Fibroblast of the conjunctiva (primary cell): Measurements from ENCODE around the gene STARD6.
A peak's percentile ranks its signal among the peaks of the same experiment; 100 is the strongest.
"Not testable (repeated sequence)": the region's sequence is repeated elsewhere in the genome, so short reads cannot be mapped to it uniquely, and the experiment has no call there.

ENCODE experiments used
- DNase-seq: peaks from one replicate; pipeline ENCODE4 v3.0.0-alpha.2; 2010; ENCODE audit warnings: low read depth

Gene STARD6, protein sequence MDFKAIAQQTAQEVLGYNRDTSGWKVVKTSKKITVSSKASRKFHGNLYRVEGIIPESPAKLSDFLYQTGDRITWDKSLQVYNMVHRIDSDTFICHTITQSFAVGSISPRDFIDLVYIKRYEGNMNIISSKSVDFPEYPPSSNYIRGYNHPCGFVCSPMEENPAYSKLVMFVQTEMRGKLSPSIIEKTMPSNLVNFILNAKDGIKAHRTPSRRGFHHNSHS

DNA sequence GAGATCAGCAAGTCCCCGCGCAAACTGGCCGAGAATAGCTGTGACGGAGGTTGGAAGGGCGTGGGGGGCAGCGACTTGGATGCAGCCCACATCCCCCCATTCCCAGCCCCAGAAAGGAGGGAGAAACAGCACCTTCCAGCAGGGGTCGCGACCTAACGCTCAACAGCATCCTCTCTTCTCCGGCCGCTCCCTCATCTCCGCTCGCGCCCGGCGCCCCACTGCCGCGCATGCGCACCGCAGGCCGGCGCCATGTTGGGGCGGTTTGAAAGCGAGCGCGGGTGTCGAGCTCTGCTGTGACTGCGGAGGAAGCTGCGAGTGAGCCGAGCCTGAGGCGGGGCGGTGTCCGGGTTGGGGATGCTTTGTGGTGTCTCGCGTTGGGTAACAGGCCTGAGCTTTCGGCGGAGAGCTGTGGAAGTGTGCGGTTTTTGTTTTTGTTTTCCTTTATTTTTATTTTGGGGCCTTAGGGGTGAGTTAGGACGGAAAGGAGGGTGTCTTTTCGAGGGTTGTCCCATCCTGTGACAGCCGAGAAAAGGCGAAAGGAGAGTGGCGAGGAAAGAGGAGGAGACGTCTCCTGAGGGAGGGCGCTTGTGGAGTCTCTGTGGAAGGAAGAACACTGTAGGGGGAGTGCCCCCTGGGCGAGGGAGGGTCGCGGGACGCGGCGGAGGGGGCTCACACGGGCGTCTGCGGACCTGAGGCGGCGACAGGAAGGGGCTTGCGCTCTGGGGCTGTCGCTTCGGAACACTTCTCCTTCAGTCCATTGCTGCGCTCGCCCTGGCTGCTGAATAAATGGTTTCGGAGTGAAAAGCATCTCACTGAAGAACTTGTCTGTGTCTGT lies at the start of gene STARD6, which contains the start of gene C18orf54:
STARD6 (minus strand) TSS at position 199 of the 835 bp plus-strand sequence. CDS start 3,285 bp downstream, outside the sequence.
C18orf54 (plus strand) TSS at position 247 of the 835 bp plus-strand sequence. CDS start 2,667 bp downstream, outside the sequence.
- DNase-seq: peak; percentile 87

DNA sequence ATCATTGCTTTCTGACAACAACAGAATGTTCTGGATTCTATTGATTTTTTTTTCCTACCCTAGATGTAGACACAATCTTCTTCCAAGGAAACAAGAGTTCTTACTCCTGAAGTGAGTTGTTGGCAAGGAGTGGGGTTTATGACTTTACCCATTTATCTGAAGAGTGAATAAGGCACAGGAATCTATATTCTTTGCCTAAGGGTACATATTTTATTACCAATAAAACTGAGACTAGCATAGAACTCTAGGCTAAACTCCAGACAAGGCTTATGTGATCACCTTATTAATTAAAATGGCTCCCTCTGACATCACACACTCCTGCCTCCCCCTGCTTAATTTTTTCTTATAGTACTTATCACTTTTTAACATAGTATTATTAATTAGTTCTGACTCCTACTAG lies 47.6 kb upstream of the STARD6 start:
- DNase-seq: no peak

DNA sequence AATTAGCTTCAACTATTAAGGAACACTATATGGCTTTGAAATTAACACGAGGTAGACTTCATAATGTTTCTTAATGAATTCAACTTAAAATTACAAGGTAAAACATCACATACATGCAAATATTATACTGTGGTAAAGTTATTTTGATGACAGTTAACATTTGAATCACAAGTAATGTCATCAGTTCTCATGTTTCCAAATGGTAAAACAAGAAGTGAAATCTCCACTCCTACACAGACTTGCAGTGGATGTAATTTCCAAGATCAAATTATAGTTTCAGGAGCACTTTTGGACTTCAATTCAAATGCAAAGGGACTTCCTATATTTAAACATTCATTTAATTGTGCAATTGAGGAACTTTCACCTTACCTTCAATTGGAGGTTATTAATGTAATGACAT lies 39.1 kb upstream of the STARD6 start:
- no peak for DNase-seq

DNA sequence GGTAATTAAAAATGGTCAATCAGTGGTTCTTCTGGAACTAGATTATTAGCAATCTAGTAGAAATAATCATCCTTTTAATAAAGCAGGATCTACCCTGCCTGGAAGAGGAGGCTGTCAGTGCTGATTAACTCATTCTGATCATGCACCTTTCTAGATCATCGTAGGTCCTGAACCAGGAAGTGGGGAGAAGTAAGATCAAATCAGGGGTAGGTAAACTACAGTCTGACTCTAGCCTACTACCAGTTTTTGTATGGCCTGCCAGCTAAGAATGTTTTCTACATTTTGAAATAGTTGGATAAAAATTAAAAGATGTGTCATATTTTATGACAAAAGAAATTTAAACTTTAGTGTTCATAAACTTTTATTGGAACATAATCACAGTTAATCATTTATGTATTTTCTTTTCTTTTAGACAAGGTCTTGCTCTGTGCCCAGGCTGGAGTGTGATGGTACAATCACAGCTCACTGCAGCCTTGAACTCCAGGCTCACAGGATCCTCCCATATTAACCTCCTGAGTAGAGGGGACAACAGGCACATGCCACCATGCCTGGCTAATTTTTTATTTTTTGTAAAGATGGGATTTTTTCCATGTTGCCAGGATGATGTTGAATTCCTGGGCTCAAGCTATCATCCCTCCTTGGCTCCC lies 36.1 kb upstream of the STARD6 start:
- DNase-seq: no peak

DNA sequence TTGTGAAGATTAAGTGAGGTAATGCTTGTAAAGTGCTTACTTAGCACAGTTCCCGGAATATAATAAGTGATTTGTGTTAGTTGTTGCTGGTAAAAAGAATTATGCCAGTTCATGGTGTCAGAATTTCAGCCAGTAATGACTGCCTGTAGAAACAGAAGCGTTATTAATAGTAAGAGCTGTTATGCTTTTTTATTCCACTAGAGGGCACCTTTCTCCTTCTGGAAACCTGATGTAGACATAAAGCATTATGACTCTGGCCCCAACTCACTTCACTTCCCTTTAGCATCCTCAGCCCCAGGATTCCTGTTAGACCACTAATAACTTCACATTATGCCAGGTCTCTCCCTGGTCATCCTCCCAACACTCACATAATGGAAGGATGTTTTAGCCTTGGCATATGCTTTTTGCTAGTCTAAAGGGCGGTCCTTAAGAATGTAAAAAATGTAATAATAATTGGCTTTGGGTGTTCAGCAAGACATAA lies 34.9 kb upstream of the STARD6 start:
- peak; percentile 50 for DNase-seq

DNA sequence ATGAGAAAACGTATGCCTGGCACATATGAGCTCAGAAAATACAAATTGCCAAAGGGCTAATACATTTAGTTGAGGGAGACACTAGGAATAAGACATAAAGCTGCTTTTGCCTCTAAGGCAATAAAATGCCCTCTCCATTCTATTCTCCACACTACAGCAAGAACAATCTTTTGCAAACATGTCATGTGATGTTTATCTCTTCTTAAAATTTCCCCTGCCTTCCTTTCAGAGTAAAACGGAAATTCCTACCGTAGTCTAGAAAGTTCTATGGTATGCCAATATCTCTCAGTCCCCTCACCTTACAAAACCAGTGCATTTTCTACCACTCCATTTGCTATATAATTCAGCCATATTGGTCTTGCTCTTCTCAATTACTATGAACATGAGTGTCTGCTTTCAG lies 33.2 kb upstream of the STARD6 start:
- no peak for DNase-seq

DNA sequence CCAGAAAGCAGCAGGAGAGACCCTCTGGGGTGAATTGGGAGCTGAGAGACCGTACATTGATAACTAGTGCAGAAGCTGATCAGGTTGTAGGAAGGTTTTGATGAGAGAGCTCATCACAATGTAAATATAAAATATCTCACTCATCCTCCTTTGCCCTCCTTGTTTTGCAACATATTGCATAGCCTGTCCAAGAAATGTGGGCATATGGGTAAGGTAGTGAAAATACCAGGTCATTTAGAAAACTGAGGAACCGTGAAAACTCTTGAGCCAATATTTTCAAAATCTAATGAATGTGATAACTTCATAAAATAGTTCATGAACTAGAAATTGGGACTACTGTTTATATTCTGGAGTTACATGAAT lies 31.5 kb upstream of the STARD6 start:
- no peak for DNase-seq

DNA sequence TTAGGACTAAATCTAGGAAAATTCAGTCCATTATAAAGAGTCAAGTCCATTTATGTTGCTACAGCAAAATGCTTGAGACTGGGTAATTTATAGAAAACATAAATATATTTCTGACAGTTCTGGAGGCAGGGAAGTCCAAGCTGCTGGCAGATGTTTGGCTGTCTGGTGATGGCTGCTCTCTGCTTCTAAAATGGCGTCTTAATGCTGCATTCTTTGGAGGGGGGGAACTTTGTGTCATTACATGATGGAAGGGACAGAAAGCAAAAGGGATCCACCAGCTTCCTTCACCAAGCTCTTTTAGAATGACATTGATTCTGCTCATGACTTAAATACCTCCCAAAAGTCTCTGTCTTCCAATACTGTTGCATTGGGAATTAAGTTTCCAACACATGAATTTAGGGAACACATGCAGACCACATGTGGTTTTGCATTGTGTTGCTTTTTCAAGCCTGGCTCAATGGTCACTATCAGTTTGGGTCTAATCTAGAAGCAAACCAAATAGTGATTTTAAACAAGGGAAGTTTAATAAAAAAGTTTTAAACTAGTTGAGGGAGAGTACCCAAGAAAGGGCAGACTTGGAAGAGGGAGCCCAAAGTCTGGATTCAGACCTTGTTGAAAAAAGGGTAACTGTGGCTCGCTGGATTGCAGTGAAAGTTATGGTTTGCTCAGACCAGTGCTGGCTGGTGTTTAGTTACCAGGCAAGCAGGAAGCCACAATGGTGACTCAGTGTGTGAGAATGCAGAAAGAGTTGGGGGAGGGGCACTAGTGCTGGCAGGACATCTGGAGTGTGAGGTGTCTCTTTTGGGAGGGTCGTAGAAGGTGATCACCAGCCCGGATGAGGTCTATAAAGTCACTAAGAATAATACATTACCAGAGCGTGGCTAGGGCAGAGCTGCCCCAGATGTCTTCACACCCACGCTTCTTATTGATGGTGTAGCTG lies 30.8 kb upstream of the STARD6 start:
- peak; percentile 77 for DNase-seq

DNA sequence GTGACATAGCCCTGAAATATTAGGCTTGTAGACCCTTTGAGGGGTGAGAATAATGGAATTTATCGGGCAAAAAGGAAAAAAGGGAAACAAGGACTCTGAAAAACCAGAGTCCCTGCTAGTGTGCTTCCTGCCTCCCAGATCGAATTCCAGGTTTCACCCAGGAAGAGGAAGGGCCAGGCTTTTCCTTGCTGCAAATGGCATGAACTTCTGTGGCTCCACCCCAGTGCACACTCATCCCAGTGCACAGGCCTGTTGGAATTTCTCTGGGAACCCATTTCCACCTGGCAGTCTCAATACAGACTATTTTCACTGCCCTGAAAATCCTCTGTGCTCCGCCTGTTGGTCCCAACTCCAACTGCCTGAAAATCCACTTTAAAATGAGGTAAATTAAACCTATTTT lies 30.0 kb upstream of the STARD6 start:
- no peak for DNase-seq

DNA sequence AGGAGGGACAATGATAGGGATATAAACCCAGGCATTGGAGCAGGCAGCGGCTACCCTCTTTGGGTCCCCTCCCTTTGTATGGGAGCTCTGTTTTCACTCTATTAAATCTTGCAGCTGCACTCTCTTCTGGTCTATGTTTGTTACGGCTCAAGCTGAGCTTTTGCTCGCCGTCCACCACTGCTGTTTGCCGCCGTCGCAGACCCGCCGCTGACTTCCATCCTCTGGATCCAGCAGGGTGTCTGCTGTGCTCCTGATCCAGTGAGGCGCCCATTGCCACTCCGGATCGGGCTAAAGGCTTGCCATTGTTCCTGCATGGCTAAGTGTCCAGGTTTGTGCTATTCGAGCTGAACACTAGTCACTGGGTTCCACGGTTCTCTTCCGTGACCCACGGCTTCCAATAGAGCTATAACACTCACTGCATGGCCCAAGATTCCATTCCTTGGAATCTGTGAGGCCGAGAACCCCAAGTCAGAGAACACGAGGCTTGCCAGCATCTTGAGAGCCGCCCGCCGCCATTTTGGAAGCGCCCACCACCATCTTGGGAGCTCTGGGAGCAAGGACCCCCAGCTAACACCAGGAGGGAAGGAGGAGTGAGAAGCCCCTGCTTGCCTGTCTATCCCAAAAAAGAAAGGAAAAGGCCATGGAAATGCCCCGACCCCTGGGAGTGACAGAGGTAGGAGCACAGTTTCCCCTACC lies 29.3 kb upstream of the STARD6 start:
- not testable (repeated sequence) for DNase-seq

DNA sequence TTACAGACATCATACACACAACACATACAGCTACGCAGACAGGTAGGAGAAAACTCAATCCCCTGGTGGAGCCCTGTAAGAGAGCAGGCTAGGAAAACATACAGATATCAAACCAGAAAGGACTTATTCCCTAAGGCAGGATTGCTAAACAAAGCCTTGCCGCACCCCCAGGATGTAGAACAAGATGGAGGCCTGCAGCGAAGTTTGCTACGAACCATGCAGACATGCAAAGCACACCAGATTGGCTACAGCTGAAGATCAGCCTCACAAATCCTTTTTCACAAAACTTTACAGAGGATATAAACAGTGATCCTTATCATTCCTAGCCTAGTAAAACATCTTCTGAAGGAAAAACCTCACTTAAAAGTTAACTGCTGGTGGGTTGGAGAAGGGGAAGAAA lies 28.4 kb upstream of the STARD6 start:
- DNase-seq: no peak

DNA sequence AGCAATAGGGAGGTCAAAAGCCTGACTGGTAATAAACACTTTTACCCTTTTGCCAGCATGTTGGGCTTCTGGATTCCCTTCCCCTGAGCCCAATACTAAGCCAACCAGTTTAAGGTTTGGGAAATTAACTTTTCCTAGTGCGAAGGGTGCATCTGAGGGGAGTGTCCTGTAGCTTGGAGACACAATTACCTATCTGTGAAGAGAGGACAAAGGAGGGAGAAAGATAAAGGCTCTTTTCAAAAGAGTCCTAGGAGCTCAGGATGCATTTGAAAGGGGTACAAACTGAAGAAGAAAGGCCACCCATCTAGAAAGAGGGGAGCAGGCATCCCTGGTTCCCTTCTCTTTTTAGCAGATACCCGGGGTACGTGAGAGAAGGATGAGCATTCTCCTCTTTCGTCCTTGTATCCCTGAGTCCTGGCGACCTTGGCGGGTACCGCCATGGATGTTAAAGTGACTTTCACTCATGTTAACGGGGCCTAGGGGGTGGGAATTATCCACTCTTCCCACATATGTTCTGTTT lies 25.1 kb upstream of the STARD6 start:
- no peak for DNase-seq

DNA sequence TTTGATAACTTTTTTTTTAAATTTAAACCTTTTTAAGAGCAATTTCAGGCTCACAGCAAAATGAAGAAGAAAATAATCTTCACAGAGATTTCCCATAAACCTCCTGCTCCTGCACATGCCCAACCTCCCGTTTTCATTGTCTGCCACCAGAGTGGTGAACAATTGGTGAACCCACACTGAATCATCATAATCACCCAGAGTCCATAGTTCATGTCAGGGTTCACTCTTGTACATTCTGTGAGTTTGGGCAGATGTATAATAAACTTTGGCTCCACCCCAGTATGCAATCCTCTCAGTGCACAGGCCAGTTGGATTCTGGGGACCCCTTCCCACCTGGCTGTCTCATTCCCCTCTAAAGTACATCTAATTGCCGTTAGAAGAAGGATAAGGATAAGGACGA lies 24.4 kb upstream of the STARD6 start:
- DNase-seq: no peak

DNA sequence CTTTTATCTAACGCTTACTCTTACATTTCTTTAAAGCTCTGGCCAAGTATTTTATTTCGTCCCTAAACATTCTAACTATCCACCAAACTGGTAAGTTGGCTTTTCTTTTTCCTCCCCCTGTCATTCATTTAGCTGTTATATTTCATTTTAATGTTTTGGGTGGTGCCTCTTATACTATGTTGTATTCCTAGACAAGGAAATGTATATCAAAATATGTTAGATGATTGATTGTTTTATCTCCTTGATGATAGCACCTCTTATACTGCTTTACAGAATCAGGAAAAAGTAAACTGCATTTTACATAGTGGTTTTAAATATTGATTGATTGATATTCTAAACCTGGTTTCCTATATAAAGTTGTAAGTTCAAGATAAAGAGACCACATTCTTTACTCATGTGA lies 24.0 kb upstream of the STARD6 start:
- no peak for DNase-seq

DNA sequence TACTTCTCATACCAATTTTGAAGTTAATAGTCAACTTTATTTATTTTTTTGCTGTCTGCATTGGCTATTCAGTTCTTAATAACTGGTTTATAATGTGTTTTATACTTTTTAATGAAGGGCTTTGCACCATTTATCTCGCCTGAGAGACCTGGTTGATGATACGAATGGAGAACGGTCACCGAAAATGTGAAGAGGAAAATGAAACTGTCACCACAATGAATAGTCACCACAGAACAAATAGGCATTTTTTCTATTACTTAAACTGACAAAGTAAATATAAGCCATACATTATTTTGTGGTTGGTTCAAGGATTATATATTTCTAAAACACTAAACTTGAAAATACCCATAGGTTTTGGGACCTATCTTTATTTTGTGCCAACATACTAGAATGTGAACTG lies 20.4 kb upstream of the STARD6 start:
- no peak for DNase-seq

DNA sequence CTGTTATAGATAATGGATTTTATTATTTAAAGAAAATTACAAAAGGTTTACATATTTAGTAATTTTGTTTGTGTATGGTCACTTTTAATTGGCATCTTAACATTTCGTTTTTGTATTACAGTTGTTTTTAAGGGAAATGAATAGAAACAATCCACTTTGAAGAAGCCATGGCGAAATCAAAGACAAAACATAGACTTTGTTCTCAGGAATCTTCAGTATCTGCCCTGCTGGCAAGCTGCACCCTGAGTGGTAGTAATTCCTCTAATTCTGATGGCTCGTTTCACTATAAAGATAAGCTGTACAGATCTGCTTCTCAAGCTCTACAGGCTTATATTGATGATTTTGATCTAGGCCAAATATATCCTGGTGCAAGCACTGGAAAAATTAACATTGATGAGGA lies 2.7 kb upstream of the STARD6 start:
- no peak for DNase-seq

DNA sequence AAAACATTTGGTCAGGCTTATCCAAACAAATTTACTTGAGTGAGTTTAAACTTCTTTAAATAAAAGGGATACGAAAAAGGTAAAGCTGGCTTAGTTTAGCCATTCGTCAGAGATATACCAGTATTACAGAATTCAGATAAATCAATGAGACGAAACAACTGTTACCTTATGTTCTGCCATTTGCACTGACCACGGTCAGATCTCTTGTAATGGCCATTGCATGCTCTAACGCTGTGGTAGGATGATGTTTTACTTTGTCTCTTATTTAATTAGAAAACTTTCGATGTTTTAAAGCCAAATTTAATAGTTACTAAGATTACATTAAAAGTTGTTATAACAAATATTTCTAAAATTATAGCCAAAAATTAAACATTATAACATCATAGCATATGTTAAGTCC lies 1.6 kb upstream of the STARD6 start:
- DNase-seq: no peak

DNA sequence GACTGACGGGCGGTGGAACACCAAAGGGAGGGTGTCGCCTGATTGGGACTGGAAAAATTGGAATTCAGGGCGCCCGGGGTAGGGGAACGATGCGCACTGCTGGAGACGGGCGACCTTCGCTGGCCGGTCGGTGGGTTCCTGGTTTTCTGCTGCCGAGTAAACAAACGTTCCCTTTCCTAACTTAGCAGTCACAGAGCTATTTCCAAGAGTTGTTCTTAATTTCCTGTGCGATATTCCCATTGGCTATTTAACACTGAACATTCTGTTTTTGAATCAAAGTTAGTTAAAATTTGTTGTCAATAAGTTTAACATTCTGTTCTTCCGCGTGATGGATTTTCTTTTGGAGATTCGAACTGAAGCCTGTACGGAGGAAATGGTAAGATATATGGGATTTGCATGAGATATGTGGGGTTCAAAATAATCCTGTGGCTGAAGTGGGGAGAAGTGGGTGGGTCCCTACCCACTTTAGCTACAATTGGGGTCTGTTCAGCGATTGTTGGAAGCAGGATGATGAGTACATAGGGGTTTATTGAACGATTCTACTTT lies 910 bp upstream of the STARD6 start:
- peak; percentile 1 for DNase-seq

DNA sequence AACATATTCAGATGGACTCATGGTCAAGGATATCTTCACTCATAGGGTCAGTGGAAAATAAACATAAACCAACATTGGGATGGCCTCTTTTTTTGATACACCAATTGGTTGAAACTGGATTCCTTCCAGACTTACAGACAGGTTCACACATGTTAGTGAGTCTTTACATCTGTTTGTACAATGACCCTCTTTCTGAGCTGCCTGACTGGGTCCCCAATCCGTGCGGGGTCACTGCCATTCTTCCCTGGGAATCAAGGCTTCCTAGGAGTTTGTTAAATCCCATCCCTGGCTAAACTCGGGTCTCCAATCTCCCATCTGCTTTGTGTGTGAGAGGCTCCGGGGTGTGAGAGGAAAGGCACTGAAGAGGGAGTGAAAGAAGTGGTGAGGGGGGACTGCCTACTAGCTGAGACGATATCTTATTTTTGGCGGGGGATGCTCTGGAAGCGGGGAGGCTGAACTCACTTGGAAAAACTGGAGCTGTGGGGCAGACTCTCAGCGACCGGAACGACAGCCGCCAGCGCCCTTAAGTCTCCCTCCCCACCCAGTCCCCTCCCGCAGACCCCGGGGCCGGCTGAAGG lies 487 bp downstream of the STARD6 start:
- DNase-seq: peak; percentile 1

DNA sequence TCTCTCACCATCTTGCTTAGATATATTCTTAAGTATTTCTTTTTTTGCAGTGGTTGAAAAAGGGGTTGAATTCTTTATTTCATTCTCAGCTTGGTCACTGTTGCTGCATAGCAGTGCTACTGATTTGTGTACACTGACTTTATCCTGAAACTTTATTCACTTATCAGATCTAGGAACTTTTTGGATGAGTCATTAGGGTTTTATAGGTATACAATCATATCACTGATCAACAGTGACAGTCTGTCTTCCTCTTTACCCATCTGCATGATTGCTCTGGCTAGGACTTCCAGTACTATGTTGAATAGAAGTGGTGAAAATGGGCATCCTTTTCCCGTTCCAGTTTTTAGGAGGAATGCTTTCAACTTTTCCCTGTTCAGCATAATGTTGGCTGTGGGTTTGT lies 6.5 kb downstream of the STARD6 start:
- DNase-seq: no peak
